COR-L47 (cell line): ENCODE data around the gene TCERG1L.

ENCODE experiments used
- DNase-seq: peaks from one replicate; lab custom pipeline; 2025; lab: John Stamatoyannopoulos, UW

The TCERG1L gene

DNA sequence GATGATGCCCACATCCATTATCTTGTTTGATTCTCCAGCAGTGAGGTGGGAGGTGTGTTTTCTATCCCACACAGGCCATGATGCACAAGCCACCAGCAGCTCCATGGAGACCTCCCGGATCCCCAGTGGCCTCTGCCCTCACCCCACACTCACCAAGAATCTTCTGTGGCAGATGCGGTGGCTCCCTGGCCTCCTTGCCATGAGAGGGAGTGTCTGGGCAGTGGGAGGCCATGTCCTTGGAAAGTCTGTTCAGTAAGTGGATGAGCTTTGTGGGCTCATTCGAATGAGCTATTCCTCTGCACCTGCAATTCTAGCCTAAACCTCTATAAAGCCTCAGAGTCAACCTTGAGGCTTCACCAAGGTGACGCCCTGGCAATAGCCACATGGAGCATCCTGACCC, 243.8 kb downstream of the TCERG1L start:
- no peak for DNase-seq

DNA sequence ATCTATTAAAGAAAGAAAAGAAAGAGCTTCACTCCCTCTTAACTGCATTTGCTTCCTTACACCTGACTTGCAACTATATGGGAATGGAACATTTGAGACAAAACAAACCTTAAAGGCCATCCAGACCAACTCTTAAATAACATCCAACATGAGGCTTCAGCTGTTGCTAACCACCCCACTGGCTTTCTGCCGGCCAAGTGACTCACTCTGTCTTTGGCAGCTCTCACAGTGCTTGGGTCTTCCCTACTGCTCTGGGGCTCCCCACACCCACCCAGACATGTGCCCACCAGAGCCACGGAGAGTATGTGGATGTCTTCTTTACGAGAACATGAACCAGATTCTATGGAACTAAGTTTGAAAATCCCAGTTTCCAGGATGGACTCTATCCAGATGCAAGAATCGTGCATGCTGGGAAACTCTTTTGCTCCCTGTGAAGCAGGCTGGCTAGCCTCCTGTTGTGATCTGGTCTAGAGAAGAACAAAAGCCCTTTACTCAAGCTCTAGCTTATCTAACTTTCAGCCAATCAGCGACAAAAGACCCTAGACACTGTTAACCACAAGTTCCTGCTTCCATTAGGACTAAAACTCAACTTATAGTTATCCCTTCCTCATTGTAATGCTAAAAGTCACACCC, 245.7 kb downstream of the TCERG1L start:
- DNase-seq, result no peak

DNA sequence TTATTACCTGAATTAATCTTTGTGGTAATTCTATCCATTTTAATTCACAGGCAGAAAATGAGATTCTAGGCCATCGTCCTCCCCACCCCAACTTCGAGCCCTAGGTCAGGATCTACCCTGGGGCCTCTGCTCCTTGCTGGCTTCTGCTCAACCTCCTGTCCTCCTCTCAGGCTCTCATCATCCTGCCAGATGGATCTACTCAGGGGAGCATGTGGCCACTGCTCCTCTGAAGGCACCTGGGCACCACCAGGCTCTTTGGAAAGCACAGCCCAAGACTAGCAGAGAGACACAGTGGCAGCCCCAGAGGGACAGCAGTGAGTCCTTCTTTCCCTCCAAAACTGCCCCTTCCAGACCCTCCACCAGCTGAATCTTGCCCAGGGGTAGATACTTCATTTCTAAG, 248.2 kb downstream of the TCERG1L start:
- DNase-seq, result no peak

DNA sequence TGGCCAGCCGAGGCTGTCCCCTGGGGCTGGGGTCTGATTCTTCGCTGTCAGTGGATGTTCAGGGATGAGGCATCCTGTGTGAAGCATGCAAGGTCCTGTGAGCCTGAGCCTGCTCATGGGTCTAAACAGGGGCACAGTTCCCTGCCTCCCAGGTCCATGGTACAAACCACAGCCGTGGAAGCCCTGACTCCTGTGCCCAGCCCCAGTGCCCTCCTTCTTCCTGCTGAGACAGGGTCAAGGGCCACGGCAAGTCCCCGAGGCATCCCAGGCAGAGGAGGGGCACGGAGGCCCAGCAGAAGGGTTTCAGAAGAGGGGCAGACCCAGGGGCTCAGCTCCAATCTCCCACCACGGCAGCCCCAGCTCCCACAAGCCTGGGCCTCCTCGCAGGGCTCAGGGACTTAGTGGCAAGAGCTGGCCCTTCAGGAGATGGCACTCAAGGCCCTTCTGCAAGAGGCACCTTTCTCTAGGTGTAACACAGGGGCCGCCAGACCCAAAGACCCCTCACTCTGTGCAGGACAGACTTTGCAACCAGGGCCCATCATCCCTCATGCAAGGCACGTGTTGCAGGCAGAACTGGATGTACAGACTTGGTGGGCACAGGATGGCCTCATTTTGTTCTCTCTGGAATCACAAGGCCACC, 248.8 kb downstream of the TCERG1L start:
- no peak for DNase-seq

DNA sequence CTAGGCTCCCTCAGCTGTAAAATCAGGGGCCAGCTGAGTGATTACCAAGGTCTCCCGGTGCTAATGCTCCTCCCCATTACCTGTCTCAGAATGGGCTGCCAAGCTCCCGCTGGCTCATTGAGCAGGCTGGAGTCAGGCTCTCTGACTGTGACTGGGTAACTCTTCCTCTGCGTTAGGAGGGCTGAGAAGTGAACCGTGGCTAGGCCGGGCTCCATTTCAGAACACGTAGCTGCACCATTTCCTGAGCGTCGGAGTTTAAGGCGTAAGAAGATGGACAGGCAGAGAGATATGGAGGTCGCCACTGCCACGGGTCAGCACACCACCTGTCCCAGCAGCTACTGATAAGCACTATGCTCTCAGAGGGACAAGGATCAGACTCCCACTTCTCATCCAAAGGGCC, 250.3 kb downstream of the TCERG1L start:
- DNase-seq, result no peak

DNA sequence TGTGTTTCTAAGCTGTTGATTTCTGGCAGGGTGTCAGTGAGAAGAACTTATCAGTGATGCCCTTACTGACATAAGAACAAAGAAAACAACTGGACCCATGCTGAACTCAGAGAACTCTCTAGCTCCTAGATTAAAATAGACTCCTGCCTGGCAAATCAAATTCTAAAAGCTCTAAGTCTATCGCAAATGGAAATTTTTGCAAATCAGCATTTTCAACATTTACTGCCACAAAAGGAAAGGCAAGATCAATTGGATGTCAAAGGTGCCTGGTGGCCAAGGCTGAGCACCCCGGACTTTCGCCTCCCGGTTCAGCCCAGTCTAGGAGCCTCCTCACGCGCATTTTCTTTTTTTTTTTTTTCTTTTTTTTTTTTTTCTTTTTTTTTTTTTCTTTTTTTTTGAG, 251.6 kb downstream of the TCERG1L start:
- no peak for DNase-seq

DNA sequence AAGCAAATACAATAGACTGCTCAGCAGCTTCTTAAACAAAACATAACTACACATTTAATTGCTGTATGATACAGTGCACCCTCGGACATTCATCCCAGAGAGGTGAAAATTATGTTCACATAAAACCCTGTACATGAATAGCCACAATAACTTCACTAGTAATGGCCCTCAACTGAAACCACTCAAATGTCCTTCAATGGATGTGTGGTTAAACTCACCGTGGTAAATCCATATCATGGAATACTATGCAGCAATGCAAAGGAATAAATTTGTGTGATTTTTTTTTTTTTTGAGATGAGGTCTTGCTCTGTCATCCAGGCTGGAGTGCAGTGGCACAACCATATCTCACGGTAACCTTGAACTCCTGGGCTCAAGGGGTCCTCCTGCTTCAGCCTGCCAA, 252.7 kb downstream of the TCERG1L start:
- DNase-seq, result no peak

DNA sequence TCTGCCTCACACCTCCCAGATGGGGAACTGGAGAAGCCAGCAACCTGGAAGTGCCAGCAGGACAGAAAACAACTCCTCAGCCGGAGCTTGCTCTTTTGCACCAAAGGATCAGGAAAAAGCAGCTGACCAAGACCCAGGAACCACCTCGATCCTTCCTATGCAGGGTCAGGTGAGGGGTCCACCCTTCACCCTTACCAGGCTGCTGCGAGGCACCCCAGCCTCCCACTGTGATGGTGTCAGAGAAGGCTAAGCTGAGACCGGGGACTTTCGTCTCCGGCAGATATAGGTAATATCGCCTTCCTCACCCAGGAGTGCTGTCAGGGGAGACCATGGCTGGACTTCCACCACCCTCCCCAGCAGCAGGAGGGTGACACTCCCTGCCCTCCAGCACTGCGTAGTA, 254.7 kb downstream of the TCERG1L start:
- DNase-seq, result no peak

DNA sequence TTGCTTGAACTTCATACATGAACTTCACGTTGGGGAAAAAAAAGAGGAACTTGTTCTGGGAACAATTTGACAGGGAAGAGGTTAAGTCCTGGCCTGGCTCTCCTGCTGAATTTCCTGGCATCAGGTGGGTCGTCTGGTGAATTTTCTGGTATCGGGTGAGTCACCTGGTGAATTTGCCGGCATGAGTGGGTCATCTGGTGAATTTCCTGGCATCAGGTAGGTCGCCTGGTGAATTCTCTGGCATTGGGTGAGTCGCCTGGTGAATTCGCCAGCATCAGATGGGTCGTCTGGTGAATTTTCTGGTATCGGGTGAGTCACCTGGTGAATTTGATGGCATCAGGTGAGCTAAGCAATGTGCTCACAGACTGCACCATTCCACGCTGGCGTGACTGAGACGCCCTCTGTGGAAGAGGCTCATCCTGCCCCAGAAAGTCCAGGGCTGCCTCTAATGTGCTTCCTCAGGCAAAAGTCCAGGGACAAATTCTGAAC, 255.4 kb downstream of the TCERG1L start:
- DNase-seq, result no peak

DNA sequence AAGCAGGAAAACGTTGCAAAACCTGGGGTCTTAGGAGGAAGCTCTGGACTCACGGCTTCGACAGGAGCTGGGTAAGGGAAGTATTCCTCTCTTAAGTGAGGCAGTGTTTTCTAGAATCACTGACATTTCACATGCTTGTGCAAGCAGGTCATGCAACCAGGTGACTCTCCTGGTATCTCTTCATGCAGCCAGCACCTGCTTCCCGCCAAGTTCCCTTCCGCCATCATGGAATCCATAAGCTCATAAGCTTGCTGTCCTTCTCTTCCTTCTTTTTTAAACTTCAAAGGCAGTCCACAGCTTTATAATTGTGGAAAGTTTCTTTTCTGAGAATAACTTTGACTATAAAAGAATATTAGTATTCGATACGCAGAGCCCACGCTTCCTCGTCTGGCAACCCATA, 256.1 kb downstream of the TCERG1L start:
- DNase-seq, result no peak

DNA sequence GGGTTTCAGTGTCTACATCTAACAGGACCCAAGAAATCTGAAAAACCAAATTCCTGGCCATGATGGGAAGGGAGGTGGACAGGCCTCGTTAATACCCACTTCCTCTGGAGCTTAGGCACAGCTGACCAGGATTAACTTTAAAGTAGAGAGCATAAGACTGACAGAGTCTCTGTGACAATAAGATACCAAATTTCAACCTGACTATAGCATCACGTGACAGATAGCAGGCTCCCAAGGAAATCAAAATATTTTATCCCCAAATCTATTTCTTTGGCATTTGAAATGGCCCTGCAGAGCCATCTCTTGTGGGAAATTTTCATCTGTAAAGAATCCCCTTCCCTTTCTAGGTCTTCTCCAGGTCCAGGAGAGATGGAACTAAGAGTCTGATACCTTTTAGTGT, 258.3 kb downstream of the TCERG1L start:
- DNase-seq, result no peak

DNA sequence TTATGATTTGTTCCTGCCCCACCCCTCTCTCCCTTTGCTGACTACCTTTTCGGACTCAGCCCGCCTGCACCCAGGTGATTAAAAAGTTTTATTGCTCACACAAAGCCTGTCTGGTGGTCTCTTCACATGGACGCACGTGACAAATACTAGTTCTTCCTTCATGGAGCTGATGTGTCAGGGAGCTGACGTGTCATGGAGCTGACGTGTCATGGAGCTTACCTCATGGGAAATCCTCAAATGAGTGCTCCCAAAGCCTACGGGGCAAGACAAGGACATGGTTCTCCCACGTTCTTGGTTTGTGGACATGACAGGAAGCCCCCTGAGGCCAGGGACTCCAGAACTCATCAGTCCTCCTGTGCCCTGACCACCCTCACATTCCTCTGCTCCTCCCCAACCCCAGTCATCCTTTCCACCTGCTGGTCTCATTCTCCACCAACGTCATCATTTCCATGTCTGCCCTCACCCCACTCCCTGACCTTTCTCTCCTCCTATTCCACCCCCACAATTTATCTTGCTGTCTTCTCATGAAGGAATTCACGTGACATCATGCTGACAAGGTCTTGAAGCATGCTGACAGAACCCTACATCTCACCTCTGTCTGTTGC, 261.3 kb downstream of the TCERG1L start:
- DNase-seq, result no peak

DNA sequence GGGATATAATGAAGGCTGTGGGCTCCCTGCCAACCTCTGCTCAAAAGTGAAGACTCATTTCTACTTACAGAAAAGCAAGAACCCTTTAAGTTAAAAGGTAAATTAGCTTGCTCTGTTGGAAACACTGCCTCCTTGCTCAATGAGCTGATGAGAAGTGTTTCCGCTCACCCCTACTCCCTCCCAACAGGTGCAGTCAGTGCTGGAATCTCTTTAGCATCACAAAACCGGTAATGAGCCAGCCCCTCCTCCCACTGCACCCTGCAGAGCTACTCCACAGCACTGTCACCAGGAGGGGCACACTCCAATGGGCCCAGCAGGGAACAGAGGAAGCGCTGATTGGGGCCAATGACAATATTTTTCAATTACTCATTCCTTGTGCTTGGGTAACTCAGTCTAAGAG, 262.5 kb downstream of the TCERG1L start:
- DNase-seq, result peak; percentile 83

DNA sequence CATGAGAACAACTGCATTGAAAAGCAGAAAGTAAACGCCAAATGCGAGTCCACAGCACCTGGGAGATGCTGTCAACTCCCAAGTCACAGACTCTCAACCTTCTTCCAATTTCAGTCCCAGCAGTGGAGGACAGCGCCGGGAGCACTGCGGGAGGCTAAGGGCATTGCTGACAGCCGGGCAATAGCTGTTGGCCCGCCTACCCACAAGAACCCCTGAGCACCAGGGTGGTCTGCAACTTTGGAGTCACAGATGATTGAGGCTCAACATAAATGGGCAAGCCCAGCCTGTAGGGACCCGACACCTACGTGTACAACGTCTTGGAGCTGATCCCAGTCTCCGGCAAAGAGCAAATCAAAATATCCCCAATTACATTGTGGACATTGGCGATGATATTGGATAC, 262.9 kb downstream of the TCERG1L start:
- no peak for DNase-seq

DNA sequence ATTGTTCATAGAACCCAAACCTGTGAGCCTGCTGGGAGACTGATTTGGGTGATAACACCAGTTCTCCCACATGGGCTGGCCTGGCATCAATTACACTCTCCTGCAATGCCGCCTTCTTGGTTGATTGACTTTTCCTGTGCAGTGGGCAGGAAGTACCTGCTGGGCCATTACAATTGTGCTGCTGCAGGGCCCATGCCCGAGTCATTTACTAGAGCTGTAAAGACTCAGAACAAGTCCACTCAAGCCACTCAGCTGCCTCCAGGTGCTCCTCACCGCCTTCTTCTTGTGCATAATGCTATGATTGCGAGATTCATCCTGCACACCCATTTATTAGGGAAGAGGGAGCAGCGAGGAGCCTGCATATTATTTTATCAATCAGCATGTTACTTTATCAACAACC, 264.0 kb downstream of the TCERG1L start:
- no peak for DNase-seq

DNA sequence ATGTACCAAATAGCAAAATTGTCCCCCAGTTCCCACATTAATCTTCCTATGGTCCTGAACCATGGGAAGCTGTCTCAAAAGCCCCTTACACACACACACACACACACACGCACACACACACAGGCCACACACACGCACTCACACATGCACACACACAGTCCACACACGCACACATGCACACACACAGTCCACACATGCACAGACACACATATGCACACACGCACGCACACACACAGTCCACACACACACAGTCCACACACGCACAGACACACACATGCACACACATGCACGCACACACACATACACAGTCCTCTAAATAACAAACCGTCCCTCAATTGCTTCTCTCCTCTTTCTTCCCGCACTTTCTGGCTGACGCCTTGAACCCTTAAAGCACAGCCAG, 265.3 kb downstream of the TCERG1L start:
- DNase-seq, result no peak

DNA sequence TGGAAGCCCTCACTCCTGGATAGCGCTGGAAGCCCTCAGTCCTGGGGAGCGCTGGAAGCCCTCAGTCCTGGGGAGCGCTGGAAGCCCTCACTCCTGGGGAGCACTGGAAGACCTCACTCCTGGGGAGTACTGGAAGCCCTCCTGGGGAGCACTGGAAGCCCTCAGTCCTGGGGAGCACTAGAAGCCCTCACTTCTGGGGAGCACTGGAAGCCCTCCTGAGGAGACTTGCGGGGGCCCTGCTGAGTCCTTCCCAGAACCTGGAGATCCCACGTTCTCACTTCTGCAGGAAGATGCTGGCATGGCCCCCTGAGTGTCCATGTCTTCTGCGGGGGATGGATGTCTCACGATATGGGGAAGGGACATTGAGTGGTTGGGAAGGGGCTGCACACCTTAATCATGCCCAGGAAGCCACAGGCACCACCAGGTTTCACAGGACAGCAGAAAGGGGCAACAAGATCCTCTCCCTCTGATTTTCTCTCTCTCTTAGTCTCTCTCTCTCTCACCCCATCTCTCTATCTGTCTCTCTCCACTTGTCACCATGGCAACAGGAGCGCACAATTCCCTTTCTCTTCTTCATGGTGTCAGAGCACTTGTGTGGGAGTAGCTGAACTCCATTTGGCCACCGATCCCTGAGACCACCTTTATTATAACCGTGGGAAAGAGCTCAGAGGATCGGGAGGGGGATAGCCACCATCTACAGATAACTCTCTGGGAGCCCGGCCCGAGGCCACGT, 267.0 kb downstream of the TCERG1L start:
- DNase-seq, result no peak

DNA sequence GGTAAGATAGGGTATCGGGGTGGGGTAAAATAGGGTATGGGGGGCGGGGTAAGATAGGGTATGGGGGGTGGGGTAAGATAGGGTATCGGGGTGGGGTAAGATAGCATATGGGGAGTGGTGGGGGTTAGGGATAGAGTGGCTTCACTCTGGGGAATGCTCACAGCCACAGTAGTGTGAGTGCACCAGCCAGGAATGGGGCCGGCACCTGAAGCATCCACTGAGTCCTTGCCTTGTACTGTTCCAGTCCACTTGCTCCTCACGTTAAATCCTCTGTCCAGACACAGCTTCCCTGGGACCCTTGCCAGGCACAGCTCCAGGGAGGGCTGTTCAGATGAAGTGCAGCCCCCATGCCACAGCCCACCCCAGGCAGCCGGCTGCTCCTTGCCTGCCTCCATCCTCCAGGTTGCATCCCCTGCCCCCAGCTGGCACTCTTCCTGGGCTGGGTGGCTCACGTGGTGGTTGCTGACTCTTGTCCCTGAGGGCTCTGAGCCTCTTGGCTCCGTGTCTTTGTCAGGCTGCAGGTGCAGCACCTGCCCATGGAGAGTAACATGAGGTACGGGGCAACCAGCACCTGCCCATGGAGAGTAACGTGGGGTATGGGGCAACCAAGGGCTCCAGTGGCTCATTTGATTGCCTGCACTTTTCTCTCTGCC, 268.4 kb downstream of the TCERG1L start:
- no peak for DNase-seq
